AG09319 (cell line): ENCODE measurements around the gene TBC1D22A.

ENCODE experiments used
- DNase-seq: peaks from one replicate; pipeline ENCODE4 v3.0.0-alpha.2; 2010; ENCODE audit warnings: low read depth; ENCODE audit errors: extremely low read depth
- CTCF ChIP-seq: IDR thresholded peaks from 2 replicates; pipeline ENCODE4 v1.5.1; 2011; ENCODE audit warnings: low read depth, mild to moderate bottlenecking, inconsistent platforms, low read length, moderate library complexity

The TBC1D22A gene

GRCh38 chr22:47205081-47205491 is 442.6 kb downstream of the TBC1D22A start:
- DNase-seq, result no peak
- TF ChIP-seq CTCF, result no peak

- no peak for TF ChIP-seq CTCF
- DNase-seq, result no peak
Observed at GRCh38 chr22:47205554-47205953, 443.1 kb downstream of the TBC1D22A start.

- DNase-seq, result no peak
- no peak for TF ChIP-seq CTCF
Observed at GRCh38 chr22:47206164-47206563, 443.7 kb downstream of the TBC1D22A start.

- DNase-seq, result no peak
- no peak for TF ChIP-seq CTCF
Observed at GRCh38 chr22:47206666-47207218, 444.3 kb downstream of the TBC1D22A start.

GRCh38 chr22:47207387-47207786 is 444.9 kb downstream of the TBC1D22A start:
- no peak for TF ChIP-seq CTCF

GRCh38 chr22:47207846-47208554 is 445.6 kb downstream of the TBC1D22A start:
- no peak for TF ChIP-seq CTCF
- DNase-seq, result no peak

More at GRCh38 chr22:47207387-47207786, 444.9 kb downstream of the TBC1D22A start:
- no peak for DNase-seq

GRCh38 chr22:47208630-47209029 is 446.2 kb downstream of the TBC1D22A start:
- no peak for TF ChIP-seq CTCF
- no peak for DNase-seq
